ENCODE data around the gene DOHH.

GRCh38 chr19:3474614-3475013 lies 25.9 kb downstream of the DOHH start:
- no peak for TF ChIP-seq EZH2phosphoT487 (IDR thresholded peaks at IDR 0.05; ENCODE audit: insufficient read depth, low read depth)
- no peak for TF ChIP-seq EZH2 (IDR thresholded peaks at IDR 0.05; ENCODE audit: insufficient read depth, poor library complexity, severe bottlenecking)
